ENCODE results near the gene PHLPP1.

- TF ChIP-seq, protein P1, sequence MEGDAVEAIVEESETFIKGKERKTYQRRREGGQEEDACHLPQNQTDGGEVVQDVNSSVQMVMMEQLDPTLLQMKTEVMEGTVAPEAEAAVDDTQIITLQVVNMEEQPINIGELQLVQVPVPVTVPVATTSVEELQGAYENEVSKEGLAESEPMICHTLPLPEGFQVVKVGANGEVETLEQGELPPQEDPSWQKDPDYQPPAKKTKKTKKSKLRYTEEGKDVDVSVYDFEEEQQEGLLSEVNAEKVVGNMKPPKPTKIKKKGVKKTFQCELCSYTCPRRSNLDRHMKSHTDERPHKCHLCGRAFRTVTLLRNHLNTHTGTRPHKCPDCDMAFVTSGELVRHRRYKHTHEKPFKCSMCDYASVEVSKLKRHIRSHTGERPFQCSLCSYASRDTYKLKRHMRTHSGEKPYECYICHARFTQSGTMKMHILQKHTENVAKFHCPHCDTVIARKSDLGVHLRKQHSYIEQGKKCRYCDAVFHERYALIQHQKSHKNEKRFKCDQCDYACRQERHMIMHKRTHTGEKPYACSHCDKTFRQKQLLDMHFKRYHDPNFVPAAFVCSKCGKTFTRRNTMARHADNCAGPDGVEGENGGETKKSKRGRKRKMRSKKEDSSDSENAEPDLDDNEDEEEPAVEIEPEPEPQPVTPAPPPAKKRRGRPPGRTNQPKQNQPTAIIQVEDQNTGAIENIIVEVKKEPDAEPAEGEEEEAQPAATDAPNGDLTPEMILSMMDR (IDR thresholded peaks at IDR 0.05), result no peak
- no peak for TF ChIP-seq POLR2A (IDR thresholded peaks at IDR 0.05)
These were observed 33.0 kb upstream of the PHLPP1 start for GRCh38 chr18:62682371-62682770.

Data from Peyer's patch (tissue), 4 donors.